GM12878 (cell line): ENCODE measurements around the gene CNGA1. TPM values are rescaled to one million over a fixed set of nuclear protein-coding genes. Genes with fewer than 3 reads are reported as not detected.

Experiments
- ASH2L ChIP-seq: fragments of 300-600, 200-600 bp; sonication (generic); IDR thresholded peaks from 2 replicates; pipeline ENCODE4 v1.6.1; 2017; ENCODE audit warnings: low read depth, mild to moderate bottlenecking, borderline replicate concordance
- ATF7 ChIP-seq: fragments of 450-650 bp; IDR thresholded peaks from 2 replicates; pipeline ENCODE4 v1.6.1; 2016; ENCODE audit warnings: low read depth, mild to moderate bottlenecking
- CREM ChIP-seq: IDR thresholded peaks from 2 replicates; pipeline ENCODE4 v1.6.1; 2014; ENCODE audit warnings: antibody characterized with exemption, low read depth
- ESRRA ChIP-seq: IDR thresholded peaks from 2 replicates; pipeline ENCODE4 v1.6.1; 2012; ENCODE audit warnings: mild to moderate bottlenecking, low read length, improper control_type of control experiment
- EZH2 ChIP-seq: IDR thresholded peaks from 2 replicates; pipeline ENCODE4 v1.6.1; 2012; ENCODE audit warnings: low read depth, mild to moderate bottlenecking, control low read depth, inconsistent platforms, low read length, borderline replicate concordance; ENCODE audit not compliant: control insufficient read depth
- GABPA ChIP-seq: IDR thresholded peaks from 2 replicates; pipeline ENCODE4 v1.6.1; 2014; ENCODE audit warnings: antibody characterized with exemption, low read depth, mild to moderate bottlenecking, inconsistent platforms
- HDGF ChIP-seq: fragments of 450-650 bp; IDR thresholded peaks from 2 replicates; pipeline ENCODE4 v1.6.1; 2016; ENCODE audit warnings: antibody characterized with exemption
- JUNB ChIP-seq: IDR thresholded peaks from 2 replicates; pipeline ENCODE4 v1.6.1; 2016; ENCODE audit warnings: antibody characterized with exemption, mild to moderate bottlenecking
- MEF2A ChIP-seq: IDR thresholded peaks from 2 replicates; pipeline ENCODE4 v1.6.1; 2011; ENCODE audit warnings: low read depth, mild to moderate bottlenecking, low read length, moderate library complexity; ENCODE audit not compliant: insufficient read depth
- PML ChIP-seq: IDR thresholded peaks from 2 replicates; pipeline ENCODE4 v1.6.1; 2012; ENCODE audit warnings: low read length, inconsistent platforms
- POU2F2 ChIP-seq: IDR thresholded peaks from 3 replicates; pipeline ENCODE4 v1.6.1; 2011; ENCODE audit warnings: low read depth, mild to moderate bottlenecking, low read length, borderline replicate concordance
- RCOR1 ChIP-seq: conservative IDR thresholded peaks from 2 replicates; pipeline ENCODE4 v1.6.1; 2012; ENCODE audit warnings: low read depth, low read length, improper control_type of control experiment
- RFX5 ChIP-seq: IDR thresholded peaks from 2 replicates; pipeline ENCODE4 v1.6.1; 2011; ENCODE audit warnings: low read depth, low read length, improper control_type of control experiment
- SMARCA5 ChIP-seq: fragments of 450-650 bp; IDR thresholded peaks from 2 replicates; pipeline ENCODE4 v1.6.1; 2017; ENCODE audit warnings: mild to moderate bottlenecking
- SP1 ChIP-seq: IDR thresholded peaks from one replicate; pipeline ENCODE4 v1.6.1; 2011; ENCODE audit warnings: low read depth, low read length
- ZZZ3 ChIP-seq: IDR thresholded peaks from 2 replicates; pipeline ENCODE4 v1.6.1; 2011; ENCODE audit warnings: low read depth; ENCODE audit not compliant: control insufficient read depth, insufficient read length
- polyA plus RNA-seq, 11 experiments: library from polyadenylated mRNA; depleted of rRNA in 4 of 11; unstranded in 6 of 11; stranded (reverse) in 5 of 11; fragments of >200 nt; fragmentation: Nextera tagmentation in 4 of 11; fragmentation: Illumina TruSeq in 1 of 11; extraction: Ambion mirVana in 4 of 11; extraction: Trizol in 1 of 11; gene quantifications; 1 replicate in 1 of 11; 2 replicates in 10 of 11; pipeline versions ENCODE4 v1.2.1 to v1.2.3, GENCODE V29; 2011 to 2016; ENCODE audit warnings: inconsistent platforms in 2 of 11, missing spikeins in 2 of 11, low read depth in 1 of 11
- total RNA-seq, 4 experiments: library from RNA; depleted of rRNA in 3 of 4; stranded (reverse); fragments of >200 nt in 3 of 4; fragmentation: Illumina TruSeq in 1 of 4; extraction: Trizol in 1 of 4; gene quantifications; 2 replicates each; pipeline versions ENCODE4 v1.2.1 to v1.2.3, GENCODE V29; 2013 to 2021
- TF ChIP-seq, protein P1 (sequence below): fragments of 450-650 bp; IDR thresholded peaks from 2 replicates; pipeline ENCODE4 v1.6.1; 2017; ENCODE audit warnings: mild to moderate bottlenecking, moderate library complexity
- TF ChIP-seq, protein P2 (sequence below): IDR thresholded peaks from 2 replicates; pipeline ENCODE4 v1.6.1; 2011; ENCODE audit warnings: borderline replicate concordance, low read depth, mild to moderate bottlenecking, moderate library complexity, low read length; ENCODE audit not compliant: insufficient read depth, poor library complexity, severe bottlenecking
- TF ChIP-seq, protein P3 (sequence below): fragments of 450-650 bp; IDR thresholded peaks from 2 replicates; pipeline ENCODE4 v1.6.1; 2017; ENCODE audit warnings: low read depth, mild to moderate bottlenecking, moderate library complexity
- TF ChIP-seq, protein P4 (sequence below): IDR thresholded peaks from 2 replicates; pipeline ENCODE4 v1.6.1; 2011; ENCODE audit warnings: mild to moderate bottlenecking, low read depth, low read length, moderate library complexity; ENCODE audit not compliant: insufficient replicate concordance
- TF ChIP-seq, protein P5 (sequence below): fragments of 450-650 bp; IDR thresholded peaks from 2 replicates; pipeline ENCODE4 v1.6.1; 2017; ENCODE audit warnings: antibody characterized with exemption, mild to moderate bottlenecking, moderate library complexity

The CNGA1 gene
- total and polyA plus RNA-seq, 10 of the 15 experiments (the other 5 are each of a cell fraction or from before 2014, with no cell fraction given) = 0.38 to 14.2 (median 5.1) TPM

- TF ChIP-seq, protein P1, sequence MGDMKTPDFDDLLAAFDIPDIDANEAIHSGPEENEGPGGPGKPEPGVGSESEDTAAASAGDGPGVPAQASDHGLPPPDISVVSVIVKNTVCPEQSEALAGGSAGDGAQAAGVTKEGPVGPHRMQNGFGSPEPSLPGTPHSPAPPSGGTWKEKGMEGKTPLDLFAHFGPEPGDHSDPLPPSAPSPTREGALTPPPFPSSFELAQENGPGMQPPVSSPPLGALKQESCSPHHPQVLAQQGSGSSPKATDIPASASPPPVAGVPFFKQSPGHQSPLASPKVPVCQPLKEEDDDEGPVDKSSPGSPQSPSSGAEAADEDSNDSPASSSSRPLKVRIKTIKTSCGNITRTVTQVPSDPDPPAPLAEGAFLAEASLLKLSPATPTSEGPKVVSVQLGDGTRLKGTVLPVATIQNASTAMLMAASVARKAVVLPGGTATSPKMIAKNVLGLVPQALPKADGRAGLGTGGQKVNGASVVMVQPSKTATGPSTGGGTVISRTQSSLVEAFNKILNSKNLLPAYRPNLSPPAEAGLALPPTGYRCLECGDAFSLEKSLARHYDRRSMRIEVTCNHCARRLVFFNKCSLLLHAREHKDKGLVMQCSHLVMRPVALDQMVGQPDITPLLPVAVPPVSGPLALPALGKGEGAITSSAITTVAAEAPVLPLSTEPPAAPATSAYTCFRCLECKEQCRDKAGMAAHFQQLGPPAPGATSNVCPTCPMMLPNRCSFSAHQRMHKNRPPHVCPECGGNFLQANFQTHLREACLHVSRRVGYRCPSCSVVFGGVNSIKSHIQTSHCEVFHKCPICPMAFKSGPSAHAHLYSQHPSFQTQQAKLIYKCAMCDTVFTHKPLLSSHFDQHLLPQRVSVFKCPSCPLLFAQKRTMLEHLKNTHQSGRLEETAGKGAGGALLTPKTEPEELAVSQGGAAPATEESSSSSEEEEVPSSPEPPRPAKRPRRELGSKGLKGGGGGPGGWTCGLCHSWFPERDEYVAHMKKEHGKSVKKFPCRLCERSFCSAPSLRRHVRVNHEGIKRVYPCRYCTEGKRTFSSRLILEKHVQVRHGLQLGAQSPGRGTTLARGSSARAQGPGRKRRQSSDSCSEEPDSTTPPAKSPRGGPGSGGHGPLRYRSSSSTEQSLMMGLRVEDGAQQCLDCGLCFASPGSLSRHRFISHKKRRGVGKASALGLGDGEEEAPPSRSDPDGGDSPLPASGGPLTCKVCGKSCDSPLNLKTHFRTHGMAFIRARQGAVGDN = no peak
- no peak for TF ChIP-seq ATF7
- TF ChIP-seq SP1 = no peak
- TF ChIP-seq, protein P2, sequence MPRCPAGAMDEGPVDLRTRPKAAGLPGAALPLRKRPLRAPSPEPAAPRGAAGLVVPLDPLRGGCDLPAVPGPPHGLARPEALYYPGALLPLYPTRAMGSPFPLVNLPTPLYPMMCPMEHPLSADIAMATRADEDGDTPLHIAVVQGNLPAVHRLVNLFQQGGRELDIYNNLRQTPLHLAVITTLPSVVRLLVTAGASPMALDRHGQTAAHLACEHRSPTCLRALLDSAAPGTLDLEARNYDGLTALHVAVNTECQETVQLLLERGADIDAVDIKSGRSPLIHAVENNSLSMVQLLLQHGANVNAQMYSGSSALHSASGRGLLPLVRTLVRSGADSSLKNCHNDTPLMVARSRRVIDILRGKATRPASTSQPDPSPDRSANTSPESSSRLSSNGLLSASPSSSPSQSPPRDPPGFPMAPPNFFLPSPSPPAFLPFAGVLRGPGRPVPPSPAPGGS = peak; percentile 31
- TF ChIP-seq POU2F2 = 0 out of 3 replicates have a peak, but pooled peaks have one; percentile 50
- TF ChIP-seq JUNB = peak; percentile 61
- no peak for TF ChIP-seq HDGF
- TF ChIP-seq SMARCA5 = no peak
- TF ChIP-seq ZZZ3 = no peak
- TF ChIP-seq PML = no peak
- no peak for TF ChIP-seq RCOR1
- TF ChIP-seq MEF2A = no peak
- TF ChIP-seq CREM = peak; percentile 72; the same call in 1 of the 2 replicates
- no peak for TF ChIP-seq ESRRA
- no peak for TF ChIP-seq EZH2
- TF ChIP-seq, protein P3, sequence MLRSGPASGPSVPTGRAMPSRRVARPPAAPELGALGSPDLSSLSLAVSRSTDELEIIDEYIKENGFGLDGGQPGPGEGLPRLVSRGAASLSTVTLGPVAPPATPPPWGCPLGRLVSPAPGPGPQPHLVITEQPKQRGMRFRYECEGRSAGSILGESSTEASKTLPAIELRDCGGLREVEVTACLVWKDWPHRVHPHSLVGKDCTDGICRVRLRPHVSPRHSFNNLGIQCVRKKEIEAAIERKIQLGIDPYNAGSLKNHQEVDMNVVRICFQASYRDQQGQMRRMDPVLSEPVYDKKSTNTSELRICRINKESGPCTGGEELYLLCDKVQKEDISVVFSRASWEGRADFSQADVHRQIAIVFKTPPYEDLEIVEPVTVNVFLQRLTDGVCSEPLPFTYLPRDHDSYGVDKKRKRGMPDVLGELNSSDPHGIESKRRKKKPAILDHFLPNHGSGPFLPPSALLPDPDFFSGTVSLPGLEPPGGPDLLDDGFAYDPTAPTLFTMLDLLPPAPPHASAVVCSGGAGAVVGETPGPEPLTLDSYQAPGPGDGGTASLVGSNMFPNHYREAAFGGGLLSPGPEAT = no peak
- TF ChIP-seq GABPA = no peak
- TF ChIP-seq ASH2L = no peak
- TF ChIP-seq, protein P4, sequence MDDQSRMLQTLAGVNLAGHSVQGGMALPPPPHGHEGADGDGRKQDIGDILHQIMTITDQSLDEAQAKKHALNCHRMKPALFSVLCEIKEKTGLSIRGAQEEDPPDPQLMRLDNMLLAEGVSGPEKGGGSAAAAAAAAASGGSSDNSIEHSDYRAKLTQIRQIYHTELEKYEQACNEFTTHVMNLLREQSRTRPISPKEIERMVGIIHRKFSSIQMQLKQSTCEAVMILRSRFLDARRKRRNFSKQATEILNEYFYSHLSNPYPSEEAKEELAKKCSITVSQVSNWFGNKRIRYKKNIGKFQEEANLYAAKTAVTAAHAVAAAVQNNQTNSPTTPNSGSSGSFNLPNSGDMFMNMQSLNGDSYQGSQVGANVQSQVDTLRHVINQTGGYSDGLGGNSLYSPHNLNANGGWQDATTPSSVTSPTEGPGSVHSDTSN = no peak
- TF ChIP-seq, protein P5, sequence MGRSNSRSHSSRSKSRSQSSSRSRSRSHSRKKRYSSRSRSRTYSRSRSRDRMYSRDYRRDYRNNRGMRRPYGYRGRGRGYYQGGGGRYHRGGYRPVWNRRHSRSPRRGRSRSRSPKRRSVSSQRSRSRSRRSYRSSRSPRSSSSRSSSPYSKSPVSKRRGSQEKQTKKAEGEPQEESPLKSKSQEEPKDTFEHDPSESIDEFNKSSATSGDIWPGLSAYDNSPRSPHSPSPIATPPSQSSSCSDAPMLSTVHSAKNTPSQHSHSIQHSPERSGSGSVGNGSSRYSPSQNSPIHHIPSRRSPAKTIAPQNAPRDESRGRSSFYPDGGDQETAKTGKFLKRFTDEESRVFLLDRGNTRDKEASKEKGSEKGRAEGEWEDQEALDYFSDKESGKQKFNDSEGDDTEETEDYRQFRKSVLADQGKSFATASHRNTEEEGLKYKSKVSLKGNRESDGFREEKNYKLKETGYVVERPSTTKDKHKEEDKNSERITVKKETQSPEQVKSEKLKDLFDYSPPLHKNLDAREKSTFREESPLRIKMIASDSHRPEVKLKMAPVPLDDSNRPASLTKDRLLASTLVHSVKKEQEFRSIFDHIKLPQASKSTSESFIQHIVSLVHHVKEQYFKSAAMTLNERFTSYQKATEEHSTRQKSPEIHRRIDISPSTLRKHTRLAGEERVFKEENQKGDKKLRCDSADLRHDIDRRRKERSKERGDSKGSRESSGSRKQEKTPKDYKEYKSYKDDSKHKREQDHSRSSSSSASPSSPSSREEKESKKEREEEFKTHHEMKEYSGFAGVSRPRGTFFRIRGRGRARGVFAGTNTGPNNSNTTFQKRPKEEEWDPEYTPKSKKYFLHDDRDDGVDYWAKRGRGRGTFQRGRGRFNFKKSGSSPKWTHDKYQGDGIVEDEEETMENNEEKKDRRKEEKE = no peak
- no peak for TF ChIP-seq RFX5
Observed at GRCh38 chr4:48064349-48064748, 47.9 kb upstream of the CNGA1 start (continued).
